ENCODE results near the gene BAG3.

- TF ChIP-seq POLR2A (IDR thresholded peaks at IDR 0.05) (no peak), EP300 (IDR thresholded peaks at IDR 0.05) (no peak)
- TF ChIP-seq, protein P1, sequence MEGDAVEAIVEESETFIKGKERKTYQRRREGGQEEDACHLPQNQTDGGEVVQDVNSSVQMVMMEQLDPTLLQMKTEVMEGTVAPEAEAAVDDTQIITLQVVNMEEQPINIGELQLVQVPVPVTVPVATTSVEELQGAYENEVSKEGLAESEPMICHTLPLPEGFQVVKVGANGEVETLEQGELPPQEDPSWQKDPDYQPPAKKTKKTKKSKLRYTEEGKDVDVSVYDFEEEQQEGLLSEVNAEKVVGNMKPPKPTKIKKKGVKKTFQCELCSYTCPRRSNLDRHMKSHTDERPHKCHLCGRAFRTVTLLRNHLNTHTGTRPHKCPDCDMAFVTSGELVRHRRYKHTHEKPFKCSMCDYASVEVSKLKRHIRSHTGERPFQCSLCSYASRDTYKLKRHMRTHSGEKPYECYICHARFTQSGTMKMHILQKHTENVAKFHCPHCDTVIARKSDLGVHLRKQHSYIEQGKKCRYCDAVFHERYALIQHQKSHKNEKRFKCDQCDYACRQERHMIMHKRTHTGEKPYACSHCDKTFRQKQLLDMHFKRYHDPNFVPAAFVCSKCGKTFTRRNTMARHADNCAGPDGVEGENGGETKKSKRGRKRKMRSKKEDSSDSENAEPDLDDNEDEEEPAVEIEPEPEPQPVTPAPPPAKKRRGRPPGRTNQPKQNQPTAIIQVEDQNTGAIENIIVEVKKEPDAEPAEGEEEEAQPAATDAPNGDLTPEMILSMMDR (IDR thresholded peaks at IDR 0.05), result no peak
Measured at GRCh38 chr10:119619215-119619614, 32.0 kb upstream of the BAG3 start.

Measured in tibial nerve (tissue), 4 donors.